Endothelial cell of umbilical vein (primary cell): ENCODE measurements around the gene TRIM24. TPM values are rescaled to one million over a fixed set of nuclear protein-coding genes. Genes with fewer than 3 reads are reported as not detected.

ENCODE experiments used
- BruUV-seq: library from RNA; stranded (reverse); fragments of 400-500 nt; replicated peaks from 2 replicates; lab custom pipeline; 2021; lab: Mats Ljungman, UMichigan
- CTCF ChIA-PET: fragments of 300-600, 350-600 bp; sonication (Branson Sonifier 250); formaldehyde crosslinking; loops from one replicate; lab custom pipeline; 2021; ENCODE audit warnings: antibody characterized with exemption, inconsistent platforms; lab: Charles Lee
- POLR2A ChIA-PET: fragments of 300-600, 350-600 bp; sonication (Branson Sonifier 250); formaldehyde crosslinking; loops from one replicate; lab custom pipeline; 2021; ENCODE audit warnings: antibody characterized with exemption, inconsistent platforms; lab: Charles Lee
- DNase-seq: peaks from one replicate; pipeline ENCODE4 v3.0.0-alpha.2; 2011; ENCODE audit warnings: low read depth, low spot score
- FAIRE-seq: peaks from 2 replicates; lab custom pipeline; 2011; peaks lifted over from hg19 to GRCh38; lab: Jason Lieb, UNC
- H2AFZ ChIP-seq: 2 replicates; pipeline ENCODE4 v1.6.0; 2012; ENCODE audit warnings: low read depth, low read length, control low read depth, inconsistent platforms
- H3K27ac ChIP-seq: 2 replicates; pipeline ENCODE4 v1.5.1; 2011; ENCODE audit warnings: low read depth, mild to moderate bottlenecking, control low read depth, low read length, moderate library complexity; ENCODE audit not compliant: insufficient read depth
- H3K27me3 ChIP-seq, 2 experiments: 2 replicates each; pipeline versions ENCODE4 v1.6.0 to v1.6.1; 2011; ENCODE audit warnings: low read length in 2 of 2, mixed read lengths in 1 of 2; ENCODE audit not compliant: control insufficient read depth in 2 of 2, insufficient read depth in 2 of 2
- H3K36me3 ChIP-seq, 2 experiments: 2 replicates in 1 of 2; 3 replicates in 1 of 2; pipeline ENCODE4 v1.5.1; 2011; ENCODE audit warnings: low read length in 2 of 2, mild to moderate bottlenecking in 1 of 2, moderate library complexity in 1 of 2; ENCODE audit not compliant: control insufficient read depth in 2 of 2, insufficient read depth in 2 of 2; ENCODE audit errors: extremely low read depth in 1 of 2
- H3K4me1 ChIP-seq: 3 replicates; pipeline ENCODE4 v1.5.1; 2011; ENCODE audit warnings: mild to moderate bottlenecking, low read length; ENCODE audit not compliant: control insufficient read depth, insufficient read depth; ENCODE audit errors: extremely low read depth
- H3K4me2 ChIP-seq: 2 replicates; pipeline ENCODE4 v1.6.1; 2011; ENCODE audit warnings: low read length, control low read depth, mixed read lengths; ENCODE audit not compliant: insufficient read depth
- H3K4me3 ChIP-seq, 3 experiments: fragments of 200-600 bp in 1 of 3; sonication (generic), shearing (Covaris generic) in 1 of 3; replicated peaks in 1 of 3; 2 replicates each; pipeline ENCODE4 v1.5.1; 2011 to 2016; ENCODE audit warnings: control low read depth in 3 of 3, low read length in 3 of 3, mild to moderate bottlenecking in 2 of 3, inconsistent platforms in 1 of 3, low read depth in 1 of 3, moderate library complexity in 1 of 3; ENCODE audit not compliant: insufficient read depth in 1 of 3
- H3K79me2 ChIP-seq: 2 replicates; pipeline ENCODE4 v1.6.0; 2012; ENCODE audit warnings: low read length, inconsistent platforms; ENCODE audit not compliant: control insufficient read depth, insufficient read depth
- H3K9ac ChIP-seq: replicated peaks from 2 replicates; pipeline ENCODE3; 2011; ENCODE audit warnings: low read length, control low read depth; ENCODE audit not compliant: insufficient read depth; ENCODE audit errors: extremely low read depth
- H3K9me1 ChIP-seq: replicated peaks from 3 replicates; pipeline ENCODE4 v1.6.0; 2011; ENCODE audit warnings: mild to moderate bottlenecking, low read length; ENCODE audit not compliant: control insufficient read depth, insufficient read depth; ENCODE audit errors: extremely low read depth
- H3K9me3 ChIP-seq: replicated peaks from 2 replicates; pipeline ENCODE4 v1.5.1; 2012; ENCODE audit warnings: low read length, inconsistent platforms; ENCODE audit not compliant: control insufficient read depth, insufficient read depth
- H4K20me1 ChIP-seq: replicated peaks from 2 replicates; pipeline ENCODE3; 2011; ENCODE audit warnings: mild to moderate bottlenecking, low read length; ENCODE audit not compliant: control insufficient read depth, insufficient read depth; ENCODE audit errors: extremely low read depth
- CTCF ChIP-seq, 2 donors: IDR thresholded peaks; 1 replicate in 1 of 2; 2 replicates in 1 of 2; pipeline ENCODE4 v1.5.1; 2011; ENCODE audit warnings: low read length in 2 of 2, mild to moderate bottlenecking in 2 of 2, moderate library complexity in 2 of 2, control low read depth in 1 of 2, inconsistent platforms in 1 of 2, low read depth in 1 of 2; ENCODE audit not compliant: insufficient read depth in 1 of 2; ENCODE audit errors: extremely low read depth in 1 of 2
- EZH2 ChIP-seq: IDR thresholded peaks from 2 replicates; pipeline ENCODE4 v1.6.1; 2012; ENCODE audit warnings: borderline replicate concordance, low read depth, mild to moderate bottlenecking, moderate library complexity, low read length, inconsistent platforms; ENCODE audit not compliant: severe bottlenecking
- FOS ChIP-seq: IDR thresholded peaks from 2 replicates; pipeline ENCODE4 v1.6.1; 2011; ENCODE audit warnings: mild to moderate bottlenecking, low read length, moderate library complexity, borderline replicate concordance; ENCODE audit not compliant: insufficient read depth
- GATA2 ChIP-seq: IDR thresholded peaks from 2 replicates; pipeline ENCODE4 v1.7.0; 2011; ENCODE audit warnings: low read depth, mild to moderate bottlenecking, moderate library complexity, mixed read lengths, low read length; ENCODE audit not compliant: insufficient read length, insufficient read depth
- JUN ChIP-seq: IDR thresholded peaks from 2 replicates; pipeline ENCODE4 v1.6.1; 2011; ENCODE audit warnings: borderline replicate concordance, low read depth; ENCODE audit not compliant: insufficient read length, insufficient read depth
- MYC ChIP-seq: IDR thresholded peaks from one replicate; pipeline ENCODE4 v1.6.1; 2011; ENCODE audit warnings: mild to moderate bottlenecking, low read depth, low read length
- POLR2A ChIP-seq: IDR thresholded peaks from 2 replicates; pipeline ENCODE4 v1.6.1; 2012; ENCODE audit warnings: low read depth, mild to moderate bottlenecking, control low read depth, low read length
- POLR2AphosphoS5 ChIP-seq: IDR thresholded peaks from 2 replicates; pipeline ENCODE4 v1.6.1; 2012; ENCODE audit warnings: low read depth, mild to moderate bottlenecking, control low read depth, low read length, moderate library complexity; ENCODE audit not compliant: insufficient read depth
- dilution Hi-C: fragments of 300-500 bp; cut with MboI; formaldehyde crosslinking; loops from one replicate; pipeline ENCODE4 v1.15.0; 2019; ENCODE audit warnings: low sequenced_read_pairs; ENCODE audit not compliant: extremely low pct_ligation_motif_present
- intact Hi-C: fragments of 100-400 bp; cut with micrococcal nuclease; formaldehyde crosslinking; loops from one replicate; pipeline ENCODE4 v1.10.0; 2022
- polyA plus RNA-seq, 4 experiments: library from polyadenylated mRNA; depleted of rRNA in 3 of 4; stranded (reverse) in 3 of 4; unstranded in 1 of 4; fragments of >200 nt; gene quantifications; 2 replicates each; pipeline versions ENCODE4 v1.2.1 to v1.2.3, GENCODE V29; 2011 to 2012; ENCODE audit warnings: missing spikeins in 1 of 4
- total RNA-seq: library from RNA; stranded (reverse); gene quantifications from 2 replicates; pipeline ENCODE4 v1.2.3, GENCODE V29; 2021
- TF ChIP-seq, protein P1 (sequence below): IDR thresholded peaks from 2 replicates; pipeline ENCODE4 v1.6.1; 2011; ENCODE audit not compliant: insufficient read depth, insufficient read length

Gene TRIM24
- total and polyA plus RNA-seq, 2 donors (not counting 3 experiments of a cell fraction or from before 2014, with no cell fraction given), result 9.1 to 26.1 TPM

GRCh38 chr7:138538518-138538917 lies 78.5 kb downstream of the TRIM24 start:
- Histone ChIP-seq H3K9ac (no peak overlapping the region), H3K4me3 (no peak overlapping the region), H3K36me3 (no peaks in the 10 kb centered on the region), H4K20me1 (no peaks in the 10 kb centered on the region), H3K27ac (no peak overlapping the region), H3K27me3 (no peaks in the 10 kb centered on the region), H2AFZ (no peak overlapping the region), H3K9me1 (no peaks in the 10 kb centered on the region), H3K4me2 (no peak overlapping the region), H3K4me1 (peaks cover 4% of the 10 kb centered on the region), H3K9me3 (no peaks in the 10 kb centered on the region), H3K79me2 (no peaks in the 10 kb centered on the region)
- ChIA-PET CTCF (no interaction called here), POLR2A (no interaction called here)
- BruUV-seq, result no TSS peak
- TF ChIP-seq, protein P1, sequence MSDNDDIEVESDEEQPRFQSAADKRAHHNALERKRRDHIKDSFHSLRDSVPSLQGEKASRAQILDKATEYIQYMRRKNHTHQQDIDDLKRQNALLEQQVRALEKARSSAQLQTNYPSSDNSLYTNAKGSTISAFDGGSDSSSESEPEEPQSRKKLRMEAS, result no peak
- no peak for TF ChIP-seq POLR2A
- no peak for TF ChIP-seq MYC
- TF ChIP-seq CTCF (IDR thresholded peaks at IDR 0.05; ENCODE audit: extremely low read depth in 1 of 2, insufficient read depth in 1 of 2, low read depth in 1 of 2, low read length in 2 of 2), result no peak
- no peak for TF ChIP-seq FOS
- no peak for TF ChIP-seq GATA2
- no peak for TF ChIP-seq POLR2AphosphoS5
- no peak for TF ChIP-seq JUN
- no peak for TF ChIP-seq EZH2
- DNase-seq (peak; percentile 36), FAIRE-seq (peak; percentile 75)
- dilution Hi-C loops (no loop called here), intact Hi-C loops (no loop called here)
